SK-N-SH (cell line): Measurements from ENCODE around the gene TAF11L13.
"Not testable (repeated sequence)": the region's sequence is repeated elsewhere in the genome, so short reads cannot be mapped to it uniquely, and the experiment has no call there.

Experiments
- CTCF ChIP-seq: fragments of 200-600 bp; sonication (generic); IDR thresholded peaks from 2 replicates; pipeline ENCODE4 v1.6.1; 2017; ENCODE audit warnings: antibody characterized with exemption, mild to moderate bottlenecking, moderate library complexity
- FOSL2 ChIP-seq: IDR thresholded peaks from 2 replicates; pipeline ENCODE4 v1.4.0; 2012; ENCODE audit warnings: low read depth, mild to moderate bottlenecking, moderate library complexity, borderline replicate concordance
- FOXM1 ChIP-seq: IDR thresholded peaks from 2 replicates; pipeline ENCODE4 v1.4.0; 2012; ENCODE audit warnings: low read depth, mild to moderate bottlenecking
- MXI1 ChIP-seq: IDR thresholded peaks from 2 replicates; pipeline ENCODE4 v1.6.1; 2012; ENCODE audit warnings: mild to moderate bottlenecking, low read depth, low read length, improper control_type of control experiment
- PBX3 ChIP-seq: IDR thresholded peaks from 2 replicates; pipeline ENCODE4; 2012
- POLR2AphosphoS5 ChIP-seq: IDR thresholded peaks from 2 replicates; pipeline ENCODE4 v1.6.1; 2012; ENCODE audit warnings: low read depth, low read length

GRCh38 chr5:17594255-17594654 lies 37.6 kb upstream of the TAF11L13 start, which contains the start of gene TAF11L9:
- not testable (repeated sequence) for TF ChIP-seq CTCF, POLR2AphosphoS5, FOSL2, MXI1, PBX3, FOXM1
